ENCODE measurements around the gene EMILIN1. TPM values are rescaled to one million over a fixed set of nuclear protein-coding genes. Genes with fewer than 3 reads are reported as not detected.
A peak's percentile ranks its signal among the peaks of the same experiment; 100 is the strongest.

EMILIN1 gene
- total RNA-seq, 1 donor, result 144 TPM

DNA sequence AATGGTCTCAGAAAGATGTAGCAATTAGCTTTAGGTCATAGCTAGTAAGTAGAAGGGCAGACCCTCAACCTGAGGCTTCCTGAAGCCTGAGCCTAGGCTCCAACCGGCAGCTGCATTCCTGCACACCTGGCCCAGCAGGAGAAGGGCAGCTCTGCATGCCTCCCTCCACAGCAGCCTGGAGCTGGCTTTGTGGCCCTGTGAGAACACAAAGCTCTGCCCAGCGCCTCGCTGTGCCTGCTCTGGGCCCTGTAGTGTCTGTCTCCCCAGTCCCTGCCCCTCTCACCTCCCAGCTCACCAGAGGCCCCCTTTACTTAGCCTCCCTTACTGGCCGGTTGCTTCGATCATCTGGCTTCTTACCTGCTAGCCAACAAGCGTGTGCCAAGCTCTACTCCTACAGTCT, 39.0 kb upstream of the EMILIN1 start:
- TF ChIP-seq, protein P1, sequence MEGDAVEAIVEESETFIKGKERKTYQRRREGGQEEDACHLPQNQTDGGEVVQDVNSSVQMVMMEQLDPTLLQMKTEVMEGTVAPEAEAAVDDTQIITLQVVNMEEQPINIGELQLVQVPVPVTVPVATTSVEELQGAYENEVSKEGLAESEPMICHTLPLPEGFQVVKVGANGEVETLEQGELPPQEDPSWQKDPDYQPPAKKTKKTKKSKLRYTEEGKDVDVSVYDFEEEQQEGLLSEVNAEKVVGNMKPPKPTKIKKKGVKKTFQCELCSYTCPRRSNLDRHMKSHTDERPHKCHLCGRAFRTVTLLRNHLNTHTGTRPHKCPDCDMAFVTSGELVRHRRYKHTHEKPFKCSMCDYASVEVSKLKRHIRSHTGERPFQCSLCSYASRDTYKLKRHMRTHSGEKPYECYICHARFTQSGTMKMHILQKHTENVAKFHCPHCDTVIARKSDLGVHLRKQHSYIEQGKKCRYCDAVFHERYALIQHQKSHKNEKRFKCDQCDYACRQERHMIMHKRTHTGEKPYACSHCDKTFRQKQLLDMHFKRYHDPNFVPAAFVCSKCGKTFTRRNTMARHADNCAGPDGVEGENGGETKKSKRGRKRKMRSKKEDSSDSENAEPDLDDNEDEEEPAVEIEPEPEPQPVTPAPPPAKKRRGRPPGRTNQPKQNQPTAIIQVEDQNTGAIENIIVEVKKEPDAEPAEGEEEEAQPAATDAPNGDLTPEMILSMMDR (IDR thresholded peaks at IDR 0.05; ENCODE audit: insufficient read depth, low read depth, low read length), result no peak
- no peak overlapping the region for H3K4me3 ChIP-seq (ENCODE audit: low read depth, low read length)
- no peak for DNase-seq (ENCODE audit: low read depth)

DNA sequence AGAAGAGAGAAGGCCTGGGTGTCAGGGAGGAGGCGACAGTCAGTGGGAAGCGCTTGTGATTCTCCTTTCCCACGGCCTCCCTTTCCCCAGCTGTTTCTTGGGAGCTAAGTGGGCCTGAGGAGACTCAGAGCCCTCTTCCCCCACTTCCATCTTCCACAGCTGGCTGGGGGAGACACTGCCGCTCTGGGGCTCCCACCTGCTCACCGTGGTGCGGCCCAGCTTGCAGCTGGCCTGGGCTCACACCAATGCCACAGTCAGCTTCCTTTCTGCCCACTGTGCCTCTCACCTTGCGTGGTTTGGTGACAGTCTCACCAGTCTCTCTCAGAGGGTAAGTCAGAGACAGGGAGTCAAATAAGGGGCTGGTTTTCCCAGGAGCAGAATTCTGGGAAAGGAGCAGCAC, 38.5 kb upstream of the EMILIN1 start:
- no peak for DNase-seq (ENCODE audit: low read depth)
- H3K4me3 ChIP-seq (ENCODE audit: low read depth, low read length), result no peak overlapping the region
- TF ChIP-seq, protein P1 (IDR thresholded peaks at IDR 0.05; ENCODE audit: insufficient read depth, low read depth, low read length), result no peak

DNA sequence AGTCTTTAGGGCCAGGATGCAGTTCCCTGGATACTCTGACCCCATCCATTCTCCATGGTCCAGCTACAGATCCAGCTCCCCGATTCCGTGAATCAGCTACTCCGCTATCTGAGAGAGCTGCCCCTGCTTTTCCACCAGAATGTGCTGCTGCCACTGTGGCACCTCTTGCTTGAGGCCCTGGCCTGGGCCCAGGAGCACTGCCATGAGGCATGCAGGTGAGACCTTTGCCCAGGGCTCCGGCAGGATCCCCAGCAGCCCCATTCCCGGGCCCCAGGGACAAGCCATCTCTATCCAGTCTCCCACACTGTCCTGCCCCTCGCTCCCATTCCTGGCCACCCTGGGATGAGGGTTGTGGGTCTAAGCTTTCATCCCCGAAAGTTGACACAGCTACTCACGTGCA, 38.1 kb upstream of the EMILIN1 start:
- no peak for DNase-seq (ENCODE audit: low read depth)
- no peak overlapping the region for H3K4me3 ChIP-seq (ENCODE audit: low read depth, low read length)
- TF ChIP-seq, protein P1 (IDR thresholded peaks at IDR 0.05; ENCODE audit: insufficient read depth, low read depth, low read length), result no peak

DNA sequence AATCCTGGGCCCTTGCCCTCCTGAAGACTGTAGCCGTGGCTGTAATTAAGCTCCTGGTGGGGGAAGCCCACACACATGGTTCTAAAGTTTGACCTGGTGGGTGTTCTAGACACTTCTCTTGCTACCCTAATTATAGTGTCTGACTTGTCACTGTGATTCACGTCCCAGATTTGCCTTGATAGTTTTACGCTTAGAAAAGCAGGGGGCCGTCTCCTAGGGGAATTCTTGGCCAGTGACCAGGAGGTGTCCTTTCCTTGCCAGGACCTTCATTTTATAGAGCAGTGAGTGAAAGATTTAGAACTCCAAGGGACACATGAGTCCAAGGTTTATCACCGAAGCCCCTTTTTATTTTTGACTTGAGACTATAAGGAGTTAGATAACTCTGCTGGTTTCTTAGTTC, 36.7 kb upstream of the EMILIN1 start:
- H3K4me3 ChIP-seq (ENCODE audit: low read depth, low read length), result no peak overlapping the region
- peak; percentile 23 for DNase-seq (ENCODE audit: low read depth)
- TF ChIP-seq, protein P1 (IDR thresholded peaks at IDR 0.05; ENCODE audit: insufficient read depth, low read depth, low read length), result no peak

DNA sequence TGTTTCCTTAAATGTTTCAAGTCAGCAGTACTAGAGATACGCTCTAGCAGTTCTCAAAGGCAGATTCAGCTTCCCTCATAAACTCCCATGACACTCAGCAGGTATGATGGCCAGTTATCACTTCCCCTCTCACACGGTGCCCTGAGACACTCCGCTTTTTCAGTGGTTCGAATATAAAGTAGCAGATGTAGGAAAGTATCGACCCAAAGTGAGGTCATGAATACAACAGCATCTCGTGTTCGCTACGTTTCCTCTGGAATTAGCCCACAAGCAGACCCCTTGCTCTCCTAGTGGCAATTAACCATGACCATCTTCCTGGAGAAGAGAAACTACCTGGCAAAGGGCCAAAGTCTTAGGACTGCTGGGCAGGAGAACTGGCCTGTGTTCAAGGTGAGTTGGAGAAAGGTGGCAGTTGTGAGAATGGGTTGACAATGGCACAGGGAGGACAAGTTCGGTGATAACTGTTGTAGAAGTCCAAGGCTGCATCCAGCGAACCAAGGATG, 36.2 kb upstream of the EMILIN1 start:
- TF ChIP-seq, protein P1 (IDR thresholded peaks at IDR 0.05; ENCODE audit: insufficient read depth, low read depth, low read length), result no peak
- no peak overlapping the region for H3K4me3 ChIP-seq (ENCODE audit: low read depth, low read length)
- peak; percentile 20 for DNase-seq (ENCODE audit: low read depth)

DNA sequence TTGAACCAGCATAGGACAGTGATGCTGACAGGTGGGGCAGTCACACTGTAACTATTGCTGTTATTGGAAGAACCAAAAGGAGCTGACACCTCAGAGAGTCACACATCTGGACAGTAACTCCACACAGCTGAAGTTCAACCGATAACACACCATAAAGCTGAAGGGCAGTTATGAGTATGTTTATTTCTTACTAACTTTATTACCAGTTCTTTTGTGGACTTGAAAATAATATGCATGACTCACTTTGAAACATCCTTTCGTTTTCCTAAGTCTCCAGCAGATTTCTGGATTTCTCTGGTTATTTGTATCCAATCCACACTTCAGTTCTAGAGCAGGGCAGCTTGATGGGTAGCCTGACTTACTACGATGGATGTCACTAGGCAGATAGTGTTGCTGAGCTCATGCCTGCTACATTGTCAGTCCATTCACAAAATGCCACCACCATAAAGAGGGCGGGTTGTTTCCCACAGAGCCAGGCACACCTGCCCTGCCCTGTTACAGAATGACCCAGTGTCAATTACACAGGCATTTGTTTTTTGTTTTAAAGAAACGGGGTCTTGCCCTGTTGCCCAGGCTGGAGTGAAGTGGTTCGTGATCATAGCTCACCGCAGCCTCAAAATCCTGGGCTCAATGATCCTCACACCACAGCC, 35.3 kb upstream of the EMILIN1 start:
- TF ChIP-seq, protein P1 (IDR thresholded peaks at IDR 0.05; ENCODE audit: insufficient read depth, low read depth, low read length), result no peak
- DNase-seq (ENCODE audit: low read depth), result peak; percentile 89

More for the DNA sequence above, 35.3 kb upstream of the EMILIN1 start:
- no peak overlapping the region for H3K4me3 ChIP-seq (ENCODE audit: low read depth, low read length)

Measured in fibroblast of villous mesenchyme (primary cell).